ENCODE measurements around the gene ZNF629.
A peak's percentile ranks its signal among the peaks of the same experiment; 100 is the strongest.
"Not testable (repeated sequence)": the region's sequence is repeated elsewhere in the genome, so short reads cannot be mapped to it uniquely, and the experiment has no call there.

Gene ZNF629

DNA sequence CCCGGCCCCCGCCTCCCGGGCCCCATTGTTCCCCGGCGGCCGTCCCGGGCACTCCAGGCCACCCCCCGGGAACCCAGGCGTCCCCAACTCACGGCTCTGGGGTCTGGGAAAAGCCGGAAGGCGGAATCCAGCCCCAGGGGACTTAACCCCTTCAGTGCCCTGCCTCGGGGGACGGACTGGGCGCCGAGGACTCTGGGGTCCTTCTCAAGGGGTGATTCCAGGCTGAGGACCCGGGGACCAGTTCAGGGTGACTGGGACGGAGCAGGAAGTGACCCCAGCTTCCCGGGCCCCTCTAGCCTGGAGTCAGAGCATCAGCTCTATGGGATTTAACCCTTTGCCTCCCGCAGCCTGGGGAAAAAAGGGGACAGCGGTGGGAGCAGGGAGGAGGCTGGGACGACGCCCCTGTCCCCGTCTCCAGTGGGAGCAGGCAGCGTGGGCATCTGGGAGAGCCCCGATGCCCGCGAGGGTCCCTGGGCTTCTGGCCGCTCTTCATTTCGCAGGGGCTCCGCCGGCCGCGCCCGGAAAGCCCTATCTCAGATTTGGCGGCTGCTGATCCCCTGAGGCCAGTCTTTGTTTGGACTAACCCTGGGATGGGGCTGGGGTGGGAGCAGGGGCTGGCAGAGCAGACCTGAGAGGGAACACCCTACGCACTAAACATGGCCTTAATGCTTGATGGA lies at the start of gene ZNF629:
Gene ZNF629, minus strand, starts transcription at position 270 of the 677 bp plus-strand sequence. CDS start 2,723 bp downstream, outside the sequence.
- peaks cover 15% of the 10 kb centered on the region for H3K36me3 Mint-ChIP-seq
- peak within 1 kb of the TSS; percentile 91 for H3K27ac Mint-ChIP-seq
- peaks cover 19% of the 10 kb centered on the region for H3K4me1 Mint-ChIP-seq
- ATAC-seq: peak; percentile 64
- no peaks in the 10 kb centered on the region for H3K9me3 Mint-ChIP-seq
- H3K27me3 Mint-ChIP-seq: peaks cover 37% of the 10 kb centered on the region
- peak within 1 kb of the TSS; percentile 92 for H3K4me3 Mint-ChIP-seq

DNA sequence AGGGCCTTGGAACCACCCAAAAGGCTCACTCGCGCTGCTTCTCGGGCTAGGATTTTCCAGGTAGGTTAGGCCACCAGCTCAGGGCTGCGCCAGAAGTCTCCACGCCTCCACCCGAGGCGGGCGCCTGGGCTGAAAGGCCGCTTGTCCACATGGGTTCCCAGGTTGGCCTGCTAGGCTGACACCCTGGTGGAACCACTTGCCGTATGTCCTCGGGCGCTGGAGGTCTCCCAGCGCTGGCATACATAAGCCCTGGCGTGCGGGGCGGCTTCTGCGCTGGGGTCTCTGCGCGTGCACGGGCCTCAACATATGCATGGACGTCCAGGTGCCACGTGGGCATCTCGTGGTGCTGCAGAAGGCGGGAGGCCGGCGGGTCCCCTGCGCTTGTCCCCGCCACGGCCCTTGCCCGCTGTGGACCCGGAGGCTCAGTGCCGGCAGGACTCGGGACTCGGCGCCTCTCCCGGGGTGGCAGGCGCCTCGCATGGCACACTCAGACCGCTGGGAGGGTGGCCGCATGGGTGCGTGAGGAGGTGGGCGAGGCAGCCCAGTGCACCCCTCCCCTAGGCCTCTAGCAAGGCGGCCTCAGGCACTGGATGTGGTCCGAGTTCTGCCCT lies 47.2 kb upstream of the ZNF629 start:
- no peak overlapping the region for H3K27ac Mint-ChIP-seq
- H3K4me1 Mint-ChIP-seq: no peaks in the 10 kb centered on the region
- H3K9me3 Mint-ChIP-seq: no peaks in the 10 kb centered on the region
- ATAC-seq: no peak
- no peaks in the 10 kb centered on the region for H3K27me3 Mint-ChIP-seq
- H3K4me3 Mint-ChIP-seq: no peak overlapping the region
- H3K36me3 Mint-ChIP-seq: no peaks in the 10 kb centered on the region

DNA sequence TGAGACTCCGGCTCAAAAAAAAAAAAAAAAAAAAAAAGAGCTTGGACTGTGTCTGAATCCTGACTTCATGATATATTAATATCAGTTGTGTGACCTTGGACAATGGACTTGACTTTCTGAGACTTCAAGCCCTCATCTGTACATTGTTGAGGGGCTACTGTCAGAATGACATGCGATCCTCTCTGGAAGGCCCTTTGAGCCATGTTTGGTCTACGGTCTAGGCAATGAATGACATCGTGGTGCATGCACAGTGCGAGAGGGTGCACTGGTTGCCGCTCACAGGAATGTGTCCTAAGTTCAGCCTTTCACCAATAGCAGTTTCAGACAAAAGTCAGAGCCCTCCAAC lies 43.0 kb upstream of the ZNF629 start:
- Mint-ChIP-seq H3K36me3 (no peaks in the 10 kb centered on the region), H3K4me3 (no peak overlapping the region), H3K27ac (no peak overlapping the region), H3K9me3 (no peaks in the 10 kb centered on the region), H3K4me1 (no peaks in the 10 kb centered on the region), H3K27me3 (peaks cover 22% of the 10 kb centered on the region)
- ATAC-seq: no peak

DNA sequence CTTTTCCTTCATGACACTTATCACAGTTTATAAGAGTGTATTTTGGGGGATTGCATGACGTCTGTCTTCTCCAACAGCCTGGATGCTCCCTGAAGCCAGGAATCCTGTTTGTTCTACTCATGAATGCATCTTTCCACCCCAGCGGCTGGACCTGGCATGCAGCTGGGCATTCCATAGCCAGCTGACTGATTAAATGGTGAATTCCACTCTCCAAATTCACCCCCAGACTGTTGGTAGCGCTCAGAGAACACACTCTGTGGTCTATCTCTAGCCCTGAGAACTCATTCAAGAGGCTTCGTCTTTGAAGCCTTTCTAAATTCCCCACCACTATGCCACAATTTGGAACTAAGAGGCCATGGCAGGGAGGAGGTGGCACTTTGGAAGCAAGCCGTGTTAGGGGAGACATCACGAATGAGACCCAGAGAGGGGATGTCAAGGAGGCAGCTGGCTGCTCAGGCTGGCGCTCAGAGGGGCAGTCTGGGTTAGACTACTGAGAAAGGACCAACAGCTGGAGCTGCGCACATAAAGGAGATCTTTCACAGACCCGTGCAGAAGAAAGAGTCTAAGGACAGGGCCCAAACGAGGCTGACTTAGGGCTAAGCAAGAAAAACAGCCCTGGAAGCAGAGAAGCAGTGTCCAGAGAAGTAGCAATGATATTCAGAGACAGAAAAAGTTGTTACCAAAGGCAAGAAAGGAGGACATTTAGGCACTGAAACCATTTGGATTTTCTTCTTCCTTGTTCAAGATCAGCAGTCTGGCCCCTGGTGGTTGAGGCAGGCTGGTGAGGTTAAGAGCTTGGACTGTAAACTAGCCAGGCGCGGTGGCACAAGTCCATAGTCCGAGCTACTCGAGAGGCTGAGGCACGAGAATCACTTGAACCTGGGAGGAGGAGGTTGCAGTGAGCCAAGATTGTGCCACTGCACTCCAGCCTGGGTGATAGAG lies 42.4 kb upstream of the ZNF629 start:
- Mint-ChIP-seq H3K27ac (no peak overlapping the region), H3K27me3 (peaks cover 22% of the 10 kb centered on the region), H3K36me3 (no peaks in the 10 kb centered on the region), H3K4me1 (no peaks in the 10 kb centered on the region), H3K4me3 (no peak overlapping the region), H3K9me3 (no peaks in the 10 kb centered on the region)
- no peak for ATAC-seq

DNA sequence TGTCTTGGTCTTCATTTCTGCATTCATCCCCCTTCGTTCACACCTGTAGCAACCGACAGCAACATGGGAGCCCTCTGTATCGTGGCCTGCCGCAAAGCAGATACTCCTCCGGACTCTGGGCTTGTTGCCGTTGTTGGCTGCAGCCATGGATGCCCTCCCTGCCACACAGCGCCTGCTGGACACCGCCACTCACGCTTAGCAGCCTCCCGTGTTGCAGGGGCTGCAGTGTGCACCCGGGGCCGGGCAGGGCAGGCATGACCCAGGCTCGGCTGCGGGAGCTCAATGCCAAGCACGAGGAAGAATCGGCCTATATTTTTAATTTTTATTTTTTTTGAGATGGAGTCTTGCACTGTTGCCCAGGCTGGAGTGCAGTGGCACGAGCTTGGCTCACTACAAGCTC lies 34.9 kb upstream of the ZNF629 start:
- Mint-ChIP-seq H3K4me1 (no peaks in the 10 kb centered on the region), H3K9me3 (no peaks in the 10 kb centered on the region), H3K36me3 (no peaks in the 10 kb centered on the region), H3K27me3 (peaks cover 13% of the 10 kb centered on the region), H3K4me3 (no peak overlapping the region), H3K27ac (no peak overlapping the region)
- ATAC-seq: no peak

DNA sequence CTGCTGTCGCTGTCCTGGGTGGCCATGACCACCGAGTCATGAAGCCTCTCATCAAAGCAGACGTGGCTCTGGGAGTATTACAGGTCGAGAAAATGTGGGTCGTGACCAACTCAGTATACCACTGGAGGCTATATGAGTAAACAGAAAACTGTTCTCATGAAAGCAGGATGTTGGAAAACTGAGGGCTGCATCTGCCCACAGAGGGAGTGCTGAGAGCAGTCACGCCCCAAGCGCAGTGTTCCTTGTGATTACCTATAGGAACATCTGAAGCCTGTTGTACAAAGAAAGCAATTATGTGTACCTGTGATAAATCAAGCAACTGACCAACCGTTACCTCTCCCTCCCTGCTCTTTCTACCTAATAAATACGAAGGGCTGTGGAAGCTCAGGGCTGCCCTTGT lies 34.4 kb upstream of the ZNF629 start:
- not testable (repeated sequence) for H3K27me3 Mint-ChIP-seq, H3K36me3 Mint-ChIP-seq, H3K4me1 Mint-ChIP-seq, H3K27ac Mint-ChIP-seq, H3K4me3 Mint-ChIP-seq, ATAC-seq, H3K9me3 Mint-ChIP-seq

DNA sequence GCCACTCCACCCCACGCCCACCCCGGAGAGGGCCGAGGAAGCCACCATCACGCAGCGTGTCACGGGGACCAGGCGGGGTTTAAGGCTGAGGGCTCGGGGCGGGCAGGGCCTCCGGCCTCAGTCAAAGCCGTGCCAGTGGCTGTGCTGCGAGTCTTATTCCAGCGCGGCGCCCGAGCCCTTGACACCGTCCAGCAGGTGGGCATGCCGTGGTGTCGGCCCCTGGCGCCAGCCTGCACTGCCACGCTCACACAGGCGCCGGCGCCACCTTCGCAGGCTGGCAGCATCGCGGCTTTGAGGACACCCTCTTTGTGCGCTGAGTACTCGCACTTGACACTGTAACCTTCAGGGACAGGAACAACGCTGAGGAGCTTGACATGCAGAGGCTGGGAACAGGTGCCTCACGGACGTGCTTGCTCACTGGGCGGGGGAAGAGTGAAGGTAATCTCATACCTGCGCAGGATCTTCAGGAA lies 34.0 kb upstream of the ZNF629 start:
- H3K4me1 Mint-ChIP-seq: no peaks in the 10 kb centered on the region
- ATAC-seq: peak; percentile 43
- H3K36me3 Mint-ChIP-seq: no peaks in the 10 kb centered on the region
- no peak overlapping the region for H3K27ac Mint-ChIP-seq
- no peaks in the 10 kb centered on the region for H3K9me3 Mint-ChIP-seq
- no peak overlapping the region for H3K4me3 Mint-ChIP-seq
- peaks cover 4% of the 10 kb centered on the region for H3K27me3 Mint-ChIP-seq

DNA sequence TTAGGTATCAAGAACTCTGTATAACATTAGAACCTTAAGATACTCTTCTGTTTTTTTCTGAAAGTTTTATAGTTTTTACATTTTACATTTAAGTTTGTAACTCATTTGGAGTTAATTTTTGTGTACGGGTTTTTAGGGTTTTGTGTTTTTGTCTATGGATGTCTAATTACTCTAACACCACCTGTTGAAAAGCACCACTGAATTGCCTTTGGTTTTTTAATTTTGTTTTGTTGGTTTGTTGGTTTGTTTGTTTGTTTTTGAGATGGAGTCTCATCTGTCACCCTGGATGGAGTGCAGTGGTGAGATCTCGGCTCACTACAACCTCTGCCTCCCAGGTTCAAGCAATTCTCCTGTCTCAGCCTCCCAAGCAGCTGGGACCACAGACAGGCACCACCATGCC lies 29.8 kb upstream of the ZNF629 start:
- no peak for ATAC-seq
- Mint-ChIP-seq H3K36me3 (no peaks in the 10 kb centered on the region), H3K27me3 (no peaks in the 10 kb centered on the region), H3K9me3 (no peaks in the 10 kb centered on the region), H3K4me1 (peaks cover 17% of the 10 kb centered on the region), H3K4me3 (no peak overlapping the region), H3K27ac (no peak overlapping the region)

DNA sequence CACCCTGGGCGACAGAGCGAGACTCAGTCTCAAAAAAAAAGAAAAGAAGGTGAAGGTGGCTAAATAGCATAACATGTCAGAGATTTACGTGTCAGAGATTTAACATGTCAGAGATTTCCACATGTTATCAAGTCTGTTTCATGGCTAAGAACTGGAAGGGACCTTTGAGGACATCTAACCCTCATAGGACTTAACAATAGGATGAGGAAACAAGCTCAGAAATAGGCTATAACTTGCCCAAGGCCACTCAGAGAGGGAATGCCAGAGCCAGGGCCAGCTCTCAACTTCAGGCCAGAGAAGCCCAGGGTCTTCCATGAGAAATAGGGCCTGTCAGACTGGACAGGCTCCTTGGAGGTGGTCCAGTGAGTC lies 26.8 kb upstream of the ZNF629 start:
- Mint-ChIP-seq H3K9me3 (no peaks in the 10 kb centered on the region), H3K27ac (peak overlapping the region; percentile 76), H3K4me1 (peaks cover 17% of the 10 kb centered on the region), H3K4me3 (peak overlapping the region; percentile 95), H3K27me3 (no peaks in the 10 kb centered on the region), H3K36me3 (no peaks in the 10 kb centered on the region)
- ATAC-seq: peak; percentile 1

DNA sequence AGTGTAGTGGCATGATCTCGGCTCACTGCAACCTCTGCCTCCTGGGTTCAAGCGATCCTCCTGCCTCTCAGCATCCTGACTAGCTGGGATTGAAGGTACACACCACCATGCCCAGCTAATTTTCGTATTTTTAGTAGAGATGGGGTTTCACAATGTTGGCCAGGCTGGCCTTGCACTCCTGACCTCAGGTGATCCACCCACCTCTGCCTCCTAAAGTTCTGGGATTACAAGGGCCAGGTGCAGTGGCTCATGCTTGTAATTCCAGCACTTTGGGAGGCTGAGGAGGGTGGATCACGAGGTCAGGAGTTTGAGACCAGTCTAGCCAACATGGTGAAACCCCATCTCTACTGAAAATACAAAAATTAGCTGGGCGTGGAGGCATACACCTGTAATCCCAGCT lies 22.7 kb upstream of the ZNF629 start:
- H3K4me3 Mint-ChIP-seq, H3K36me3 Mint-ChIP-seq, ATAC-seq, H3K27ac Mint-ChIP-seq, H3K9me3 Mint-ChIP-seq, H3K27me3 Mint-ChIP-seq: not testable (repeated sequence)
- peaks cover 28% of the 10 kb centered on the region for H3K4me1 Mint-ChIP-seq

DNA sequence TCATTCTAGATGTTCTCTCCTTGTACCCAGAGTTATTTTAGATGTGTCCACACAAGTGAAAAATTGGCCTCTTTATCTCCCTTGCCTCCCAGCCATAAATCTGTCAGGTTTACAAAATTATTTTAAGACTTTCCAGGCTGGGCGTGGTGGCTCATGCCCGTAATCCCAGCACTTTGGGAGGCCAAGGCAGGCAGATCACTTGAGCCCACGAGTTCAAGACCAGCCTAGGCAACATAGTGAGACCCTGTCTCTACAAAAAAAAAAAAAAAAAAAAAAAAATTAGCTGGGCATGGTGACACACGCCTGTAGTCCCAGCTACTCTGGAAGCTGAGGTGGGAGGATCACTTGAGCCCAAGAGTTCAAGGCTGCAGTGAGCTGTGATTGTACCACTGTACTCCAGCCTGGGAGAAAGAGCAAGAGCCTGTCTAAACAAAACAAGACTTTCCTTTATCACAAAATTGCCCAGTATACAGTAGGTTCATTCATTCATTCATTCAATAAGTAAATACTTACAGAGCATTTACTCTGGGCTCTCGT lies 22.0 kb upstream of the ZNF629 start:
- not testable (repeated sequence) for H3K36me3 Mint-ChIP-seq, H3K27ac Mint-ChIP-seq, H3K4me3 Mint-ChIP-seq, H3K9me3 Mint-ChIP-seq, H3K27me3 Mint-ChIP-seq, ATAC-seq
- peaks cover 24% of the 10 kb centered on the region for H3K4me1 Mint-ChIP-seq

DNA sequence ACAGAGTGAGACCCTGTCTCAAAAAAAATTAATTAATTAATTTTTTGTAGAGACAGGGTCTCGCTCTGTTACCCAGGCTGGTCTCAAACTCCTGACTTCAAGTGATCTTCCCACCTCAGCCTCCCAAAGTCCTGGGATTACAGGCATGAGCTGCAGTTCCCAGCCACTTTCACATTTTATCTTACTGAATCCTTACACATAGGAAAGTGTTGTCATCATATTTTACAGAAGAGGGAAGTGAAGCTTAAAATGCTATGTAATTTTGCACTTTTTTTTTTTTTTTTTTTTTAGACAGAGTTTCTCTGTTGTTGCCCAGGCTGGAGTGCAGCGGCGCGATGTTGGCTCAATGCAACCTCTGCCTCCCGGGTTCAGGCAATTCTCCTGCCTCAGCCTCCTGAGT lies 21.1 kb upstream of the ZNF629 start:
- Mint-ChIP-seq H3K4me3 (no peak overlapping the region), H3K27ac (no peak overlapping the region), H3K27me3 (peaks cover 9% of the 10 kb centered on the region), H3K4me1 (peaks cover 20% of the 10 kb centered on the region), H3K9me3 (no peaks in the 10 kb centered on the region), H3K36me3 (no peaks in the 10 kb centered on the region)
- no peak for ATAC-seq

DNA sequence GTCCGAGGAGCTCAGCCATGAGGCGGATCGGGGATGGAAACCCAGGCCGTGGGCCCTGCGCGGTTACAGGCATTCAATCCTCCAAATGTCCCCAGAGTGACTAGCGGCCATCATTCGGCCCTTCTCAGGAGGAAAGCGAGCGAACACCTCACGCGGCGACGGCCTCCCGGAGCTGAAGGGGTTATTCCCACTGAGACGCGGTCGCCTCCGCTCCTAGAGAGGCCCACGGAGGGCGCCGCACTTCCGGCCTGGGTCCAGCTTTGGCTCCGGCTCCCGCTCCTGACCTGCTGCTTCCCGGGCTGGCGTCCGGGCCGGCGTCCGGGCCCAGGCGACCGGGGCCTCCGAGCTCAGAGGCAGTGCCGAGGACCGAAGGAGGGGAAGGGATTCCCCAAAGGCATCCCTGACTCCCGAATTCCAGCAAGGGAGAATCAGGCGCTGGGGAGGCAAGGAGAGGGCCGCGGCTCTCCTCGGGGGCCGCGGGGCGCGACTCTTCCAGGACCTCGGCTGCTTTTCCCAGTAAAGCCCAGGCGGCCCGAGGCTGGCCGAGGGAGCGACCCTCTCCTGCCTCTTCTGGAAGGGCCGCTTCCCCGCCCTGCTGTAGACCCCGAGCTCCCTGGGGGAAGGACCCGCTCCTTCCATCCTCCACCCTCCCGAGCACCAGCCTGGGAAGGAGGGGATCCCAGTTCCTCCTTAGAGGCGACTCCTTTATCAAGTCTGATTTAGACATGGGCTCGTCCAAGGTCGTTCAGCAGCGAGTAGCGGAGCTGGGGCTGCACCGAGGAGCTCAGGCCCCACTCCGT lies 18.6 kb upstream of the ZNF629 start:
- peak; percentile 78 for ATAC-seq
- H3K27ac Mint-ChIP-seq: peak overlapping the region; percentile 77
- peaks cover 9% of the 10 kb centered on the region for H3K27me3 Mint-ChIP-seq
- H3K4me3 Mint-ChIP-seq: peak overlapping the region; percentile 87
- H3K36me3 Mint-ChIP-seq: no peaks in the 10 kb centered on the region
- H3K4me1 Mint-ChIP-seq: peaks cover 25% of the 10 kb centered on the region
- no peaks in the 10 kb centered on the region for H3K9me3 Mint-ChIP-seq

DNA sequence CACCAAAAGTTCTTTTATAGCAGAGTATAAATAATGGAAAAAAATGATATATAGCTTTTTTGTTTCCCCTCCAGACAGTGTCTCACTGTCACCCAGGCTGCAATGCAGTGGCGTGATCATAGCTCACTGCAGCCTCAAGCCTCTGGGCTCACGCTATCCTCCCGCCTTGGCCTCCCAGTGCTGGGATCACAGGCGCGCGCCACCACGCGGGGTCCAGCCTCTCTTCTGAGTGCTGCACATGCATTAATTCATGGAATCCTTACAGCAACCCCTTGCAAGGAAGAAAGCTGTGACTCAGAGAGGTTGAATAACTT lies 18.0 kb upstream of the ZNF629 start:
- peak overlapping the region; percentile 87 for H3K4me3 Mint-ChIP-seq
- no peak for ATAC-seq
- H3K27me3 Mint-ChIP-seq: peaks cover 9% of the 10 kb centered on the region
- H3K27ac Mint-ChIP-seq: peak overlapping the region; percentile 77
- H3K9me3 Mint-ChIP-seq: no peaks in the 10 kb centered on the region
- no peaks in the 10 kb centered on the region for H3K36me3 Mint-ChIP-seq
- H3K4me1 Mint-ChIP-seq: peaks cover 25% of the 10 kb centered on the region

DNA sequence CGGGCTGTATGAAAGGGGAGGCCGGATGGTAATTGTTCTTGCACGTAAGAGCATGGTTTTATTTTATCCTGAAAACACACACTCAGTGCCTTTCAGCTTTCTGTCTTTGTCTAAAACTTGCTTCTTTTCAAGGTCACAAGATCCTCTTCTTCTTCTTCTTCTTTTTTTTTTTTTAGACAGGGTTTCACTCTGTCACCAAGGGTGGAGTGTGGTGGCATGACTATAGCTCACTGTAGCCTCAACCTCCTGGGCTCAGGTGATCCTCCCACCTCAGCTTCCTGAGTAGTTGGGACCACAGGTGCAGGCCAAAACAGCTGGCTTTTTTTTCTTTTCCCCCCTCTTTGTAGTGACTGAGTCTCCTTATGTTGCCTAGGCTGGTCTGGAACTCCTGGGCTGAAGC lies 15.9 kb upstream of the ZNF629 start:
- no peaks in the 10 kb centered on the region for H3K36me3 Mint-ChIP-seq
- peaks cover 9% of the 10 kb centered on the region for H3K27me3 Mint-ChIP-seq
- H3K27ac Mint-ChIP-seq: no peak overlapping the region
- no peak overlapping the region for H3K4me3 Mint-ChIP-seq
- no peak for ATAC-seq
- H3K4me1 Mint-ChIP-seq: peaks cover 25% of the 10 kb centered on the region
- H3K9me3 Mint-ChIP-seq: no peaks in the 10 kb centered on the region
